GM18508 (cell line): ENCODE measurements around the gene DTX2.
"Not testable (repeated sequence)": the region's sequence is repeated elsewhere in the genome, so short reads cannot be mapped to it uniquely, and the experiment has no call there.

Source experiments
- ATAC-seq: cut with Tn5 transposase; IDR thresholded peaks from one replicate; pipeline ENCODE4 v1.9.1; 2021; ENCODE audit warnings: moderate number of reproducible peaks; ENCODE audit not compliant: insufficient read depth, unreplicated experiment

The DTX2 gene

DNA sequence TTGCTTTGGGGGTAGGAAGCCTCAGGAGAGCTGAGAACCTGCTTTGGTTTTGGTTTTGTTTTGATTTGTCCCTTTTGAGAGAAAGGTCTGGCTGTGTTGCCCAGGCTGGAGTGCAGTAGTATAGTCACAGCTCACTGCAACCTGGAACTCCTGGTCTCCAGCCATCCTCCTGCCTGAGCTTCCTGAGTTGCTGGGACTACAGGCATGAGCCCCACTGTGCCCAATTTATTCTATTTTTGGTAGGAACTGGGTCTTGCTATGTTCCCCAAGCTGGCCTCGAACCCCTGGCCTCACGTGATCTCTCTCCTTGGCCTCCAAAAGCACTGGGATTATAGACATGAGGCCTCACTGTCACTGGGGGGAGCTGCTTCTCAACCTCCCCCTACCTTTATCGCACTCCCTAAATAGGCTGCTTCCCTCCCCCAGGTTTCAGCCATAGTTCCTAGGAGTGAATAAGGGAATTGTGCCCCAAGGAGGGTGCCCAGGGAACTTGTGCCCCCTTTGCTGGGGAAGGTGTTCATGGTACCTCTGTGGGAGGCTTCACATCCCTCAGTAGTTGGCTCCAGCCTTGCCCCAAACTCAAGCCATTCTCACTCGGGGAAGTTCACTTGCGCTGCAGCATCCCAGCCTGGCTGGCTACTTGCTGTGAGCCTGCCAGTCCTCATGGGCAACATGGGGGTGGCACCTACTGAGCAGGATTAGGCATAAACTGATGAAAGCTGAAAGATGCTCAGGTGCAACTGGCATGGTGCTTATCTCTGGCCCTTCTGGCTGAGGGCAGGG is 18.7 kb upstream of the DTX2 start:
- not testable (repeated sequence) for ATAC-seq

DNA sequence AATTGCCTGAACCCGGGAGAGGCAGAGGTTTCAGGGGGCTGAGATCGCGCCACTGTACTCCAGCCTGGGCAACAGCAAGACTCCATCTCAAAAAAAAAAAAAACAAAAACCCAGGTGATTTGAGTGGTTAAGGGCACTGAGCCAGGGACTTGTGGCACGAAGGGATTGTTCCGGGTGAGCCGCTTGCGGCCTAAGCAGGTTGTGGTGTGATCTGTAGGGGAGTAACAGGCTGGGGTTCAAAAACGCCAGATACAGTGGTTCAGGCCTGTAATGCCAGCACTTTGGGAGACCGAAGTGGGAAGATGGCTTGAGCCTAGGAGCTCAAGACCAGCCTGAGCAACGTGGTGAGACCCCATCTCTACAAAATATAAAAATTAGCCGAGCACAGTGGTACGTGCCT is 17.7 kb upstream of the DTX2 start:
- not testable (repeated sequence) for ATAC-seq

DNA sequence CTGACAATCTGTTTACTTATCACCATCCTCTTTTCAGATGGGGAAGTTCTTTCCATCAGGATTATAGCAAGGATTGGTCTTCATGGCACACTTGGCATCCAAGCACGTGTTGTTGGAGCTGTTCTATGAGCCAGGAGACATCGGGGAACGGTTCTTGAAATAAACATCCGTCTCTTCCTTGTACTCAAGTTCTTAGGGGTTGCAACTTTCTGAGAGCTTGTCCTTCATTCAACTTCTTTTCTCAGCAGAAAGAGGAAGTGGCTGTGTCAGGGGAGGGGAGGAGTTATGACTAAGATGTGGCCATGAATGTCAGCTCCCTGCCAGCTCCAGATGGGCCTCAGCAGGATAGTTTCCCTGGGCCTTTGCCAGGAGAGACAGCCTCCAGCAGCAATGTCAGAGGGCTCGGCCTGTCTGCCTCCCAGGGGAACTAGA is 15.9 kb upstream of the DTX2 start:
- peak; percentile 74 for ATAC-seq

DNA sequence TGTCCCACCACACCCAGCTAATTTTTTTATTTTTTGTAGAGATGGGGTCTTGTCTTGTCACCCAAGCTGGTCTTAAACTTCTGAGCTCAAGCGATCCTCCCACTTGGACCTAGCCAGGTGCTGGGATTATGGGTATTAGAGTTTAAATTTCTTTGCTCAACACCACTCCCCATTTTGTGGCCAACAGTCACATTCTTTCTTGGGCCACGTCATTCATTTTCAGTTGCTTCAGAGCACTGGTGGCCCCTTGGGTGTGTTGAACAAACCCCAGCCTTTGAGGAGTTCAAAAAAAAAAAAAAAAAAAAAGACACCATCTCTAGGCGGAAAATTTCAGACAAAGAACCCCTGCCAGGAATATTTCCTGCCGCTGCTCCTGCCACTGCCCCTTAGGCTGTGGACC is 4.5 kb upstream of the DTX2 start:
- not testable (repeated sequence) for ATAC-seq

DNA sequence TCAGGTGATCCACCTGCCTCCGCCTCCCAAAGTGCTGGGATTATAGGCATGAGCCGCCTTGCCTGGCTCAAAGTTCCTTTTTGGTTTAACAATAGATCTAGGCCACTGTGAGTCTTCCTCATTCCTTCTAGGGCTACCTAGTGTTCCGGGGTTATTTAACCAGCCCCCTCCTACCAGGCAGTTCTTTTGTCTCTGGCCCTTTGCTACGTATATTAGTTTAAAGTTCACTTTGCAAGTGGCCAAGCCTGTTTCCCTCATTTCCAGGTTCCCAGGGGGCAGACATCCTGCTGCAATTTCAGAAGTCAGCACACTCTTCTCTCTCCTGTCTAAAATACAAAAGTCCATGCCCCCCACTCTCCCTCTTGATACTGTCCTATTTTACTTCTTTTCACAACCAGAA is 3.0 kb upstream of the DTX2 start:
- not testable (repeated sequence) for ATAC-seq

DNA sequence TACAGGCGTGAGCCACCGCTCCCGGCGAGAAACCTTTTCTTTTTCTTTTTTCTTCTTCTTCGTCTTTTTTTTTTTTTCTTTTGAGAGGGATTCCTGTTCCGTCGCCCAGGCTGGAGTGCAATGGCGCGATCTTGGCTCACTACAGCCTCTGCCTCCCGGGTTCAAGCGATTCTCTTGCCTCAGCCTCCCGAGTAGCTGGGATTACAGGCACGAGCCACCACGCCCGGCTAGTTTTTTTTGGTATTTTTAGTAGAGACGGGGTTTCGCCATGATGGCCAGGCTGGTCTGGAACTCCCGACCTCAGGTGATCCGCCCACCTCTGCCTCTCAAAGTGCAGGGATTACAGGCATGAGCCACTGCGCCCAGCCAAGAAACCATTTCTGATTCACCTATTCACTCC is 742 bp upstream of the DTX2 start:
- not testable (repeated sequence) for ATAC-seq

DNA sequence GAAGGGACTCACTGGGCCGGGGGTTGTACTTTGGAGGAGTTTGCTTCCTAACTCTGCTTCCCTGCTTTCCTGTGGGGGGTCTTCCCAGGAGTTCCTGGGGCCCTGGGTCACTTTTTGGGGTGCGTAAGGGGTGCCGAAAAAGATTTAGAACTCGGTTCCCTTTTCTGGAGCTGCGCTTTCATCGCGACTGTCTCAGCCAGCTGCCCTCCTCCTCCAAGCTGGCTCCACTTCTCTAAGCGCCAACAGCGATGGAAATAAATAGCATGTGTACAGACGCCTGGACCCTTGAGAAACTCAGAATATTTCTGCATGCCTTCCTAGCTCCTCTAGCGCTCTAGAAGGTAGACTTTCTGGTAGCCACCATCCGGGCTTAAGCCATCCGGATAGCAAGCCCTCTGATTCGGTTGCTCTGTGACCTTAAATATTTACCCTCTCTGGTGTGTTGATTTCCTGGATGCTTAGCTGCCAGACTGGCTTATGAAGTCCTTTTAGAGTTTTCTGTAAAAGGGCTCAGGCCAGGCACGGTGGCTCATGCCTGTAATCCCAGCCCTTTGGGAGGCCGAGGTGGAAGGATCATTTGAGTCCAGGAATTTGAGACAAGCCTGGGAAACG is 868 bp downstream of the DTX2 start:
- ATAC-seq = not testable (repeated sequence)

DNA sequence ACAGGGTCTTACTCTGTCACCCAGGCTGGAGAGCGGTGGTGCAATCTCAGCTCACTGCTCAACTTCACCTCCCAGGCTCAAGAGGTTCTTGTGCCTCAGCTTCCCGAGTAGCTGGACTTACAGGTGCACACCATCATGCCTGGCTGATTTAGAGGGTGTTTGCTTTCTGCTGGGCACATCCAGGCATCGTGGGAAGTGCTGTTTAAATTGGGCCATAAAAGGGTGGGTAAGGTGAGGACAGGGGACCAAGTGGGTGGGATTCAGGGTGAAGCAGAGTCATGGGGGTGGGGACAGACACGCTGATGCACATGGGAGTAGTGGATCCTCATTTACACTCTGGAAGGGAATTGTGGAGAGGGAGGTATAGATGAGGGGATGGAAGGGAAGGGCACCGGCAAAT is 3.5 kb downstream of the DTX2 start:
- not testable (repeated sequence) for ATAC-seq

DNA sequence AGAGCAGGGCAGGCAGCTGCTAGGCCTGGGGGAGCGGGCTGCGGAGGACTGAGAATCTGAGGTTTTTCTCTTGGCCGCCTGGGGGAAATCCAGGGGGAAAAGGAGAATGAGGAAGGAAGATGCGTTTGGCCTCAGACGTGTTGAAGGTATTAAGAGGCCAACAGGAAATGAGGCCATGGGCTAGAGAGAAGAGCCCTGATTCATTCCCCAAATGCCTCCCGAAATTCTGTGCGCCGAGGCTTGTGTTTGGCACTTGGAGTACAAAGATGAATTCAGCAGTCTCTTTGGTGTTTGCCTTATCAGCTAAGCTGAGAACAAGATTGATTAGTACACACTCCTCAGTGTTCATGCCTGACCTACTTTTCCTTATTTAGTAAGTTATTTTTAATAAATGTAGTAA is 4.4 kb downstream of the DTX2 start:
- ATAC-seq = not testable (repeated sequence)

DNA sequence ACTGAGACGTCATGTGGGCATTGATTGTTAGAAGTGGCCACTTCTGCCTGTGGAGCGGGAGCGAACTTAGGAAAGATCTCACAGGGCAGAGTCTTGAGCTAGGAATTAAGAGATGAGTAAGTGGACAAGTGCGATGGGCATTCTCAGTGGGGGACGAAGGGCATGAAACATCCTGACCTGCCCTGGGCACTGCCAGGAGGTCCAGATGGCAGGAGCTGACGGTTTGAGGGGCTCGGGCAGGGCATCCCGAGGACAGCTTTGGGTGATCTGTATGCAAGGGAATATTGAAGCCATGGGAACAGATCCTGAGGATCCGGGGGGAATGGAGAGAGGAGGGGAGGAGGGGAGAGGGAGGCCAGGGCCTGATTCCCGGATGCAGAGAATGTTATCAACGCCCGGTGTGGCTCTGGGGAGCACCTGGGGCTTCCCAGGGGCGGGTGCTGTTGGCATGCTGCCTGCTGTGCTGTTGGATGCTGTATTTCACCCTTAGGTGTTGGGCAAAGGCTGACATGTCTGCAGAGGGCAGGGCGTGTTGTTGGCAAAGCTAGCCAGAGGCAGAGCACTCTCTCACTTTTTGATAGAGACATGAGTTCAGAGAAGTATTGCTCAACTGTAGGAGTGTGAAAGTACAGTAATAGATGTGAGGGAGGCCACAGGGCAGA is 6.4 kb downstream of the DTX2 start:
- ATAC-seq = not testable (repeated sequence)

DNA sequence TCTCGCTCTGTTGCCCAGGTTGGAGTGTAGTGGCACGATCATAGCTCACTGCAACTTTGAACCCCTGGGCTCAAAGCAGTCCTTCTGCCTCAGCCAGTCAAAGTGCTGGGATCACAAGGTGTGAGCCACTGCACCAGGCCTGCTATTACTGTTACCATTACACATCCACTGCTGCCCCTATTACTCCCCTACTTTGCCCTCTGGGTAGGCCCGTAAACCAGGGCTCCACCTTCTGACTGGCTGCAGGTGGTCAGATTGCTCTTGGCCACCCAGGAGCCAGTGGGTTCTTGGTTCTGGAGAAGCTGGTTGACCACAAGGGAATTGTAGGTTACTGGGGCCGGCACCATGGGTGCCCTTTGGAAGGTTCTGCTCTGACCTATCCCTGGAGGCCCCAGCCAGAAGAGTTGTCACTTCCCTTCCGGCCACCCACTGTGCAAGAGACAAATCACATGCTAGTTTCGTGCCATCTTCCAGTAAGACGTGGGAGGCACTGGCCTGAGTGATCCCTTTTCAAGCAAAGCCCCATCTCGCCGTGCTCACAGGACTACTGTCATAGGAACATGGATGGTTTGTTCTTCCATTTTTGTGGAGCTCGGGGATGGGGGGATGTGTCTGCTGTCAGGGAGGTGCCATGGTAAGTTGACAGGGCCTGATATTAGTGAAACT is 10.2 kb downstream of the DTX2 start:
- not testable (repeated sequence) for ATAC-seq

DNA sequence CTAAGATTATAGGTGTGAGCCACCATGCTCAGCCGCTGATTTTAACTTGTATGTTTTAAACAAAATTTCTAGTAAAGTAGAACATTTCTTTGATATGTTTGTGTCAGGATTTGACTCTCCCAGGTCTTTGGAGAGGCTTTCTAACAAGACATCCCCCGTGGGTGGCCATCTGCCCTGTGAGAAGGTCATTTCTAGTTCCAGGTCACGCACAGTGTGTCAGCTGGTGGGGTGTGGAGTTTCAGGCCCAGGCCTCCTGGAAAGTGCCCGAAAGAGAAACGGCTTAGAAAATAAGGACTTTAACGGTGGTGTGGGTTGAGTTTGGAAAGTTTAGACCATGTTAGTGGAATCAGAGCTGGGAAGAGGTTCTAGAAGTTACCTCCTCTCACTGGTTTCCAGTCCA is 11.6 kb downstream of the DTX2 start:
- ATAC-seq = not testable (repeated sequence)

DNA sequence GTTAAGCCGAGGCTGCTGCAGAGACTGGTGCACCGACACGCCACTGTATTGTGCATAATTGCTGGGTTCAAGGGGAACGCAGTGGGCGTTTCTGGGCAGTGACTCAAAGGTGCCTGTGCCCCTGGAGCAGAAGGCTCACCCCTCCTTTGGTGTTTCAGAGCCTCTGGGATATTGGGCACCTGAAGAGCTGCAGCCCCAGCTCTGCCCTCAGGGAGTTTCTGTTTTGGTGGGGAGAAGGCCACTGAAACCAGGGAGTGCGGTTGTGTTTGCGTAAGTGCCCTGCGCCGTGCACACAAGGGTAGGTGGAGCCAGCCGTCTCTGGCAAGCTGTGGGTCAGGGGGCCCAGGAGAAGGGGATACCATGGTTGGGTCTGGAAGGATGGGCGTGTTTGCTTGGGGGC is 14.8 kb downstream of the DTX2 start:
- not testable (repeated sequence) for ATAC-seq

DNA sequence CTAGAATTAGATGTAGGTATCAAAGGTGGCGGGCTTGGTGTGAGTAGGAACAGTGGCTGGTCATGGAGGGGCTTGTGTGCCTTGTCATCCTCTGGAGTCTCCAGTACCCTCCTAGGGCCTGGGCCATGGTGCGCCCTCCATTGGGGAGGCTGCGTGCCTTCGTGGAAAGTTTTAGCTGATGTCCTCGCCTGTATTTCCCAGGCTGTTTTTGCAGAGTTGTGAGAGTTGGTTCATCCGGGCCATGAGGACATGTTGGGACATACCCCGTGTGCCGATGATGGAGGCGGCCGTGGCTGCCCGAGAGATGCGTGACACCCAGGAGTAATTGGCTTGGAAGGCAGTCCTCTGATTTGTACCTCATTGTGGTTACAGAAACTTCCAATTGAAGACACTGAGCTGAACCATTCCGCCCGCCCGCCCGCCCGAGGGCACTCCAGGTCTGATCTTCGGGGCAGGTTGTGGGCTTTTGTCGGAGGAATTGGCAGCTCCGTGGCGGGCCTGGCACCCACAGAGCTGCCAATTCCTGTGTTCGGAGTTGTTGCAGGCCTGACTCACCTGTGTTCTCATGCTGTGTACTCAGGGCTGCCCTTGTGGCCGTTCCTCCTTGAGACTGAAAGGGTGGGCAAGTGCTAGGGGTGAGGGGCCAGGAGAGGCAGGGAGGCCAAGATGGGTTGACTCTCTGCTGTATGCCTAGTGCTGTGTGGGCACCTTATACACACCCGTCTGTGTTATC is 15.4 kb downstream of the DTX2 start:
- ATAC-seq = not testable (repeated sequence)

DNA sequence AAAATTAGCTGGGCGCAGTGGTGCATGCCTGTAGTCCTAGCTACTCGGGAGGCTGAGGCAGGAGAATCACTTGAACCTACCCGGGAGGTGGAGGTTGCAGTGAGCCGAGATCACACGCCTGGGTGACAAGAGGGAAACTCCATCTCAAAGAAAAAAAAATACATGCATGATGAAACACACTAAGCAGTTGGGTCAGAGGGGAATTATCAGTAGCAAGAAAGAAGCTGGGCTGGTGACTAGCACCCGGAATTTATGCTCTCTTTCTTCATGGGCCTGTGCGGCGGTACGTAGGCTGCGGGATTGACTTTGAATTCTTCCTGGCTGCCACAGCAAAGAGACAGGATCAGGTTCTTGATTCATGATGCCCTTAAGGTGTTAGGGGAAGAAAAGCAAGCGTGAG is 18.1 kb downstream of the DTX2 start:
- not testable (repeated sequence) for ATAC-seq

DNA sequence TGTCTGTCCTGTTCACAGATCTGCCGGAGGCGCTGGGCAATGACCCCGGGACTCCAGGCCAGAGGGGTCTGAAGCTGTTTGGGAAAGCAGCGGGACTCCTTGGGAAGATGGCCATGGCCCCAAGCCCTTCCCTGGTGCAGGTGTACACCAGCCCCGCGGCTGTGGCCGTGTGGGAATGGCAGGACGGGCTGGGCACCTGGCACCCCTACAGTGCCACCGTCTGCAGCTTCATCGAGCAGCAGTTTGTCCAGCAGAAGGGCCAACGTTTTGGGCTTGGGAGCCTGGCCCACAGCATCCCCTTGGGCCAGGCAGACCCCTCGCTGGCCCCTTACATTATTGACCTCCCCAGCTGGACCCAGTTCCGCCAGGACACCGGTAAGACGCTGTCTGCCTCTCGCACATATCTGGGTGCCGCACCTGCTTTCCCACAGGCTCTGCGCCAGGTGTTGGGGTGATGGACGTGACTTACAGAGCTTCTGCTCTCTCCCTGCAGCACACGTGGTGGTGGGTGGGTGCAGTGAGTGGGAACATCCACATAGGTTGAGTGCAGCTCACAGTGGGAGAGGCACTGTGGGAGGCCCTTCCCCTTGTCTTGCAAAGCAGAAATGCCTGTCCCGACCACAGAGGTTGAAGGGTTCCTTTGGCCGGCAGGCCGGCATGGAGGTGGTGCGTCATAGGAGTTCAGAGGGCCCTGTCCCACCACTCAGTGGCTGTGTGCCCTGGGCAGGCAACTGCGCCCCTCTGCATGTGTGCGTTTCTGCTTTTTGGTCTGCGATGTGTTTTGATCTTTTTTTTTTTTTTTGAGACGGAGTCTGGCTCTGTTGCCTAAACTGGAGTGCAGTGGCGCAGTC is 19.1 kb downstream of the DTX2 start:
- ATAC-seq = not testable (repeated sequence)

DNA sequence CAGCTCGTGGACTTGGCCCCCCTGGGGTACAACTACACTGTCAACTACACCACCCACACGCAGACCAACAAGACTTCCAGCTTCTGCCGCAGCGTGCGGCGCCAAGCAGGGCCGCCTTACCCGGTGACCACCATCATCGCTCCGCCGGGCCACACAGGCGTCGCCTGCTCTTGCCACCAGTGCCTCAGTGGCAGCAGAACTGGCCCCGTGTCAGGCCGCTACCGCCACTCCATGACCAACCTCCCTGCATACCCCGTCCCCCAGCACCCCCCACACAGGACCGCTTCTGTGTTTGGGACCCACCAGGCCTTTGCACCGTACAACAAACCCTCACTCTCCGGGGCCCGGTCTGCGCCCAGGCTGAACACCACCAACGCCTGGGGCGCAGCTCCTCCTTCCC is 21.2 kb downstream of the DTX2 start:
- ATAC-seq = not testable (repeated sequence)

DNA sequence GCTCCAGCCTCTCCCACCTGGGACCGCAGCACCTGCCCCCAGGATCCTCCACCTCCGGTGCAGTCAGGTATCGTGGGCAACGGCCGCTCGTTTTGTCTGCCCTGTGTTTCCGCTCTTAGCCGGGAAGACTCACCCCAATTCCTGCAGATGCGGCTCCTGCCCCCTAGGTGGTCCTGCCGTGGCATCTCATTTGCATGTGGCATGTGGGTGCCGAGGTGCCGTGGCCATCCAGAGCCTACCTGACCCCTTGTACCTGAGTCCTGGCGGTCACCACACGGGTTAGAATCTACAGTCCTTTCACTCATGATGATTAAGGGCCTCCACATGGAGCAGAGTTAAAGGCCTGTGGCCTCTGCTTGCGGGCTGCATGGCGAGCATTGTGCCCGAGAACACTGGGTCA is 21.6 kb downstream of the DTX2 start:
- not testable (repeated sequence) for ATAC-seq

DNA sequence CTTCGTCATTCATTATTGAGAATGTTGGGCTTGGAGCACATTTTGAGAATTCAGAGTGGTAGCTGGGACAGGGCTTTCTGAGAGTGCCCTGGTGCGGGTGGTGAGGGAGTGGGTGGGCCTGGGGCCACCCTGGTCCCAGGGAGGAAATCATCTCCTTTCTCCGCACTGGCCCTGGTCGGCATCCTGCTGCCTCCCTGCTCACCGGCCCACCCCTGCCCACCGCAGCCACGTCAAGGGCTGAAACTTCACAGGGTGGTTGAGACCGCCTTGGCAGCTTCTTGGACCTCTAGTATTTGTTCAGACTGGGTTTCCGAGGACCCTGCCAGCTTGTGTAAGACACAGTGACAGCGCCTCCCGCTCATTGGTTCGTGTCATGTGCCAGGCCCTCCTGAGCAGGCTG is 22.9 kb downstream of the DTX2 start:
- not testable (repeated sequence) for ATAC-seq
